ENCODE results near the gene C16orf87. TPM values are rescaled to one million over a fixed set of nuclear protein-coding genes. Genes with fewer than 3 reads are reported as not detected.

C16orf87 gene
- total RNA-seq, 2 donors from 2014 or later = 15.6 to 21.3 TPM

DNA sequence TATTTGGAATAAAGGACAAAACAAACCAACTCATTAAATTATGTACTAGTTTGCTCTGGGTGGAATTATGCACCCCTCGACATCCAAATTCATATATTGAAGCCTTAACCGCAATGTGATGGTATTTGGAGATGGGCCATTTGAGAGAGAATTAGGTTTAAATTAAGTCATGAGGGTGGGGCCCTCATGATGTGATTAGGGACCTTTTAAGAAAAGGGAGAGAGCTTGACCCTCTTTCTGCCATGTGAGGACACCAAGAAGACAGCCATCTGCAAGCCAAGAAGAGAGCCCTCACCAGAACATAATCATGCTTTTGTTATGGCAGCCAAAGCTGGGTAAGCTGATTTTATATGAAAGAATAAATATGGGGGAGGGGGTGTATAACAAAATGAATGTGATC is 2.0 kb downstream of the C16orf87 start:
- Mint-ChIP-seq H3K27me3 (no peaks in the 10 kb centered on the region), H3K9me3 (no peaks in the 10 kb centered on the region), H3K4me3 (peak overlapping the region; percentile 96), H3K27ac (peak overlapping the region; percentile 99), H3K4me1 (peaks cover 24% of the 10 kb centered on the region), H3K36me3 (ENCODE audit: low read depth) (peaks cover 45% of the 10 kb centered on the region)
- ATAC-seq (replicated peaks) = no peak

DNA sequence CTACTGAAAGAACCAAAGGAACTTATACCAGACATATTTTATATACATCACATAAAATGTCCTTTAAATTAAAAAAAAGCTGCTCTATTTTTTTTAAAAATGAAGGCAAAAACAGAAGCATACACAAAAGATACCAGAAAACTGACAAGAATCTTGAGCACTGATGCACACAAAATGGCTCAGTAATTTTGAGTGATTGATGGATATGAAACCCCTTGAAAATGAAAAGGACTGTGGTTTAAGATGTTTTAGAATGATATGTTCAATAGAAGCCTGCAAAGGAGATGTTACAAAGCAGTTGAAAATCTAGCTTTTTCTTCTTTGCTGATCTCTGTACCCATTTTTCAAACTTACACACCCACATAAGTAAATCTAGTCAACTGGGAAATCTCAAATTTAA is 2.7 kb downstream of the C16orf87 start:
- H3K27me3 Mint-ChIP-seq = no peaks in the 10 kb centered on the region
- peak overlapping the region; percentile 96 for H3K4me3 Mint-ChIP-seq
- peaks cover 24% of the 10 kb centered on the region for H3K4me1 Mint-ChIP-seq
- H3K9me3 Mint-ChIP-seq = no peaks in the 10 kb centered on the region
- no peak for ATAC-seq (replicated peaks)
- peak overlapping the region; percentile 99 for H3K27ac Mint-ChIP-seq
- H3K36me3 Mint-ChIP-seq (ENCODE audit: low read depth) = peaks cover 45% of the 10 kb centered on the region

DNA sequence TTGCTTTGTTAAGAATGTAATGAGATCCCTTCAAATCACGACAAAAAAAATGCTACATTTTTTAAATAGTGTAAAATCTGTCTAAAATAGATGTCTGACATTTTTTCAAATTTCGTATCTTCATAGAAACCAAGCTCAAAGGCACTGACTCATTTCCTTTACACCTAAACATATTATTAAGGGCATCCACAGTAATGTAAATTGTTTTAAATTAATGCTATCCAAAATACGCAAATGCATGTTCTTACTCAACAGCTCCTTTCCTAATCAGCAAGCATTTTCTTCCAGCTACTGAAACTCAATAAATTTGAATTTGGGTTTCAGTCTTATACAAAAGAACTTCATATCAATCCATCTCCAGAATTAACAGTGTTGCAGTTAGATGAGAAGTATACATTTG is 4.3 kb downstream of the C16orf87 start:
- peak overlapping the region; percentile 69 for H3K4me3 Mint-ChIP-seq
- H3K27me3 Mint-ChIP-seq = no peaks in the 10 kb centered on the region
- no peaks in the 10 kb centered on the region for H3K9me3 Mint-ChIP-seq

DNA sequence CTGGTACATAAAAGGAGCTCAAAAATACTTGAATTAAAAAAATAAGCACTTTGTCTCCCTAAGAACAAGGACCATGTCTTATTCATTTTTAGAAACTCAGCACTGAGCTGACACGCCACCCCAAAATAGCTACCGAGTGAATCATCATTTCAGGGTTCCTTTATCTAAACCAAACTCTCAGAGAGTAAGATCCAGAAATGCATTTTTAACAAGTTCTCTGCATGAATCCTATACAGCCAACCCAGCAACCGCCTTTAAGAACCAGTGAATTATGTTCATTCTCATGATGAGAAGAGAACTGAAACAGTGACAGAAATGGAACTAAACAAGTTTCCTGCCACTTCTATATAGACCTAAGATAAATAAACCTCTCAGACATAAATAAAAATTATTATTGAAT is 8.7 kb downstream of the C16orf87 start:
- peak; percentile 95 for ATAC-seq (replicated peaks)
- H3K4me1 Mint-ChIP-seq = peaks cover 10% of the 10 kb centered on the region
- no peaks in the 10 kb centered on the region for H3K9me3 Mint-ChIP-seq
- H3K4me3 Mint-ChIP-seq = no peak overlapping the region
- peaks cover 30% of the 10 kb centered on the region for H3K36me3 Mint-ChIP-seq (ENCODE audit: low read depth)
- H3K27me3 Mint-ChIP-seq = no peaks in the 10 kb centered on the region
- no peak overlapping the region for H3K27ac Mint-ChIP-seq

More for the DNA sequence above, 4.3 kb downstream of the C16orf87 start:
- peak overlapping the region; percentile 39 for H3K27ac Mint-ChIP-seq
- peaks cover 45% of the 10 kb centered on the region for H3K36me3 Mint-ChIP-seq (ENCODE audit: low read depth)
- H3K4me1 Mint-ChIP-seq = peaks cover 24% of the 10 kb centered on the region
- no peak for ATAC-seq (replicated peaks)

DNA sequence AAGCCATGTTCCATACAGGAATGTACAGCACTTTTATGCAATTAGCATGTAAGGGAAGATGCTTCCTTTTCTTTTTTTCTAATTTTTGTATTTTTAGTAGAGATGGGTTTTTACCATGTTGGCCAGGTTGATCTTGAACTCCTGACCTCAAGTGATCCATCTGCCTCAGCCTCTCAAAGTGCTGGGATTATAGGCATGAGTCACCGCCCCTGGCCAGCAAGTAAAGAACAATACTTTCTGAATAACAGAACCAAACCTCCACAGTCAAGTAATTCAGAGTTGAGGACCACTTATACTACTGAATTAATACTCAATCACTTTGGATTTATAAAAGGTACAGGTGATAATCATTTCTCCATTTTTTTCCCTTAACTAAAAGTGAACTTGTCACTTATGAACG is 13.0 kb downstream of the C16orf87 start:
- Mint-ChIP-seq H3K27me3 (no peaks in the 10 kb centered on the region), H3K4me3 (no peak overlapping the region), H3K36me3 (ENCODE audit: low read depth) (peaks cover 46% of the 10 kb centered on the region), H3K9me3 (peaks cover 10% of the 10 kb centered on the region), H3K4me1 (peaks cover 37% of the 10 kb centered on the region), H3K27ac (no peak overlapping the region)
- ATAC-seq (replicated peaks) = no peak

DNA sequence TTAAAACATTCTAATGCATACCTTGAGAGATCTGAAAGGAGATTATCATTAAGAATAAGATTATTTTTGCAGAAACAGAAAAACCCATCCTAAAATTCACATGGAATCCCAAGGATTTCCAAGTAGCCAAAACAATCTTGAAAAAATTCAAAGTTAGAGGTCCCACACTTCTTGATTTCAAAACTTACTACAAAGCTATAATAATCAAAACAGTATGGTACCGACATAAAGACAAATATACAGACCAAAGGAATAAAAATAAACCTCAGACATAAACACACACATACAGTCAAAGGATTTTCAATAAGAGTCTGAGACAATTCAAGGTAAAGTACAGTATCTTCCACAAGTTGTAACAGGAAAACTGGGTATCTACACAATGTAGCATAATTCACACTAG is 16.2 kb downstream of the C16orf87 start:
- H3K4me3 Mint-ChIP-seq = peak overlapping the region; percentile 8
- H3K4me1 Mint-ChIP-seq = peaks cover 43% of the 10 kb centered on the region
- peaks cover 48% of the 10 kb centered on the region for H3K36me3 Mint-ChIP-seq (ENCODE audit: low read depth)
- no peaks in the 10 kb centered on the region for H3K27me3 Mint-ChIP-seq
- ATAC-seq (replicated peaks) = no peak
- H3K9me3 Mint-ChIP-seq = peaks cover 10% of the 10 kb centered on the region
- no peak overlapping the region for H3K27ac Mint-ChIP-seq

DNA sequence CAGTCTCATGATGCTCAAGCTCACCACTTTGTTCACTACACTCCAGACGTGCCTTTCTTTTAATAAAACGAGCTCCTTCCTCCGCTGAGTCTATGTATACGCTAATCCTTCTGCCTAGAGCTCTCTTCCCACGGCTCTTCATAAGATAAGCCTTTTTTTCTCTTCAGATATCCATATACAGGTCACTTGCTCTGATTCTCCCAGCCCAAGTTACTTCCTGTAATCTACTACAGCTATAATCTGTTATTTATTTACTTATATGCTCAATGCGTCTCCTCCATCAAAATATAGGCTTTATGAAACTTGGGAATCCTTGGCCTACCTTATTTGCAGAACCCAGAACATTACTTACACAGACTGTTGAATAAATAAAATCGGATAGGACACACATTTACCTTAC is 17.4 kb downstream of the C16orf87 start:
- peaks cover 43% of the 10 kb centered on the region for H3K4me1 Mint-ChIP-seq
- H3K36me3 Mint-ChIP-seq (ENCODE audit: low read depth) = peaks cover 41% of the 10 kb centered on the region
- H3K4me3 Mint-ChIP-seq = peak overlapping the region; percentile 56
- H3K27me3 Mint-ChIP-seq = no peaks in the 10 kb centered on the region
- no peak for ATAC-seq (replicated peaks)
- H3K27ac Mint-ChIP-seq = peak overlapping the region; percentile 87
- peaks cover 10% of the 10 kb centered on the region for H3K9me3 Mint-ChIP-seq

DNA sequence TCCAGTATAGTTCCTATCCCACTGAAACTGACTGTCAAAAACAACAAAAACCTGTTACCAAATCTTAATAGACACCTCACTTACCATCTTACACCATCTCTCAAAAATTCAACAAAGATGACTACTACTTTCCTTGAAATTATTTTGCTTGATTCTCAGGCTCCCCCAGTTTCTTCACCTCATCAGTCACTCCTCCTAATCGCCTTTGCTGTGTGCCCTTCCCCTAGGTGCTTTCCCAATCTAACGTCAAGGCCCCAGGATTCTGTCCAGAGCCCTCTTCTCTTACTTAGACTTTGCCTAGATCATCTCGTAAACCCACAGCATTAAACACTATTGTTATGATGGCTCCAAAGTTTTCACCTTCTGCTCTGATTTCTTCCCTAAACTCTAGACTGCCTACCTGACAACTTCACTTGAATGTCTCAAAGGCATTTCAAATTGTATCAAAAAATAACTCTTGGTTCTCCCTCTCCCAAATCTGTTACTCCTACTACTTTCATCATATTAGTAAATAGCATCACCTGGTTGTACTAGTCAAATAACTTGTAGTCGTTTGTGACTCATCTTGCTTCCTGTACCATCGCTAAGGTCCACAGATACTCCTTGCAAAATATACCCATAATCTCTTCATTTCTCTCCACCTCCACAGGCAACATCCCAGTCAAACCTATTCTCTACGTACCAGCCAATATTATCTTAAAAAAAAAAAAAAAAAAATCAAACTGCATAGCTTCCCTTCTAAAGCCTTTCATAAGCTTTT is 18.0 kb downstream of the C16orf87 start:
- Mint-ChIP-seq H3K36me3 (ENCODE audit: low read depth) (peaks cover 48% of the 10 kb centered on the region), H3K27ac (peak overlapping the region; percentile 87), H3K27me3 (no peaks in the 10 kb centered on the region), H3K4me3 (peak overlapping the region; percentile 56), H3K9me3 (peaks cover 10% of the 10 kb centered on the region), H3K4me1 (peaks cover 44% of the 10 kb centered on the region)
- peak; percentile 84 for ATAC-seq (replicated peaks)

DNA sequence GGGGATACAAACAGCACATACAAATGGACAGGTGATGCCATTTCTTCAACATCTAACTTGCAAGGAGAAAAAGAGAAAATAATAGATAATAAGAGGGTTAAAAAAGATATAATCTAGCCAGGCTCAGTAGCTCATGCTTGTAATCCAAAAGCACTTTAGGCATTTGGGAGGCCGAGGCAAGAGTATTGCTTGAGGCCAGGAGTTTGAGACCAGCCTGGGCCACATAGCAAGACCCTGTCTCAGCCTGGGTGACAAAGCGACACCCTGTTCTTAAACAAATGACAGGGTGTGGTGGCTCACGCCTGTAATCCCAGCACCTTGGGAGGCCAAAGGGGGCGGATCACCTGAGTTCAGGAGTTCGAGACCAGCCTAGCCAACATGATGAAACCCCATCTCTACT is 19.3 kb downstream of the C16orf87 start:
- Mint-ChIP-seq H3K9me3 (peaks cover 10% of the 10 kb centered on the region), H3K36me3 (ENCODE audit: low read depth) (peaks cover 54% of the 10 kb centered on the region), H3K4me3 (no peak overlapping the region), H3K4me1 (peaks cover 42% of the 10 kb centered on the region), H3K27ac (no peak overlapping the region), H3K27me3 (no peaks in the 10 kb centered on the region)
- ATAC-seq (replicated peaks) = no peak

DNA sequence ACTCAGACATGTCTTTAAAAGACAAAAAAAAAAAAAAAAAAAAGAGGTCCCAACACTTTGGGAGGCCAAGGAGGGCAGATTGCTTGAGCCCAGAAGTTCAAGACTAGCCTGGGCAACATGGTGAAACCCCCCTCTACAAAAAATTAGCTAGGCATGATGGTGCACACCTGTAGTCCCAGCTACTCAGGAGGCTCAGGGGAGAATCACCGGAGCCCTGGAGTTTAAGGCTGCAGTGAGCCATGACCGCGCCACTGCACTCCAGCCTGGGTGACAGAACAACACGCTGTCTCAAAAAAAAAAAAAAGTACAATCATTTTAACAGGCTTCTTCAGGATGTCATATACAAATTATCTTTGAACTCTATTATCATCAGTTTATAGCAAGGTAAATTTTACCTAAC is 22.0 kb downstream of the C16orf87 start:
- peaks cover 23% of the 10 kb centered on the region for H3K4me1 Mint-ChIP-seq
- no peak overlapping the region for H3K27ac Mint-ChIP-seq
- H3K9me3 Mint-ChIP-seq = peaks cover 6% of the 10 kb centered on the region
- no peaks in the 10 kb centered on the region for H3K27me3 Mint-ChIP-seq
- H3K36me3 Mint-ChIP-seq (ENCODE audit: low read depth) = peaks cover 55% of the 10 kb centered on the region
- ATAC-seq (replicated peaks) = no peak
- H3K4me3 Mint-ChIP-seq = no peak overlapping the region

DNA sequence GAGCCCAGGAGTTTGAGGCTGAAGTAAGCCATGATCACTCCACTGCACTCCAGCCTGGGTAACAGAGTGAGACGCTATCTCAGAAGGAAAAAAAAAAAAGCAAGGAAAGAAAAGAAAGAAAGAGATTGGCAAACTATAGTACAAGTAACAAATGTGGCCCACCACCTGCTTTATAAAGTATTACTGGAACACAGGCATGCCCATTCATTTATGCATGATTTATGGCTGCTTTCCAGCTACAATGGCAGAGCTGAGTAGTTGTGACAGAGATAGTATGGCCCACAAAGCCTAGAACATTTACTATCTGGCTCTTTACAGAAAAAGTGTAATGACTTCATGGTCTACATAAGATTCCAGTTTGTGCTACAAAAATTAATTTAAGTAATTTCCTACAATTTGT is 23.6 kb downstream of the C16orf87 start:
- ATAC-seq (replicated peaks) = no peak
- Mint-ChIP-seq H3K4me1 (peaks cover 11% of the 10 kb centered on the region), H3K27me3 (no peaks in the 10 kb centered on the region), H3K27ac (no peak overlapping the region), H3K36me3 (ENCODE audit: low read depth) (peaks cover 59% of the 10 kb centered on the region), H3K4me3 (no peak overlapping the region), H3K9me3 (no peaks in the 10 kb centered on the region)

DNA sequence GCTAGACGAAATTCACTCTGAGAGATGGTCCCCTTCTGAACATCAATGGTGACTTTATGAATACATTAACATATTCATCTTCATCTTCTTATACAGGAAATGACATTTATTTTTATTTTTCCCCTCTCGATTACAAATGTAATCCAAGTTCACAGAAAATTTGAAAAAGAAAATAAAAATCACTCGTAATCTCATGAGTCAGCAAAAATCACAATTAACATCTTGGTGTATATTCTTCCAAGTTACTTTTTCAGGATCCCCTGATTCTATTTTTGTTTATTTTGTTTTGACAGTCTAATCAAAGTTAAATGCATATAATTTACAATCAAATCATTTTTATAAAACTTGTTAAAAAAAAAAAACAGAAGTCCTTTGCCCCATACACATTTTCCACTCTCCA is 27.6 kb downstream of the C16orf87 start:
- Mint-ChIP-seq H3K9me3 (no peaks in the 10 kb centered on the region), H3K27me3 (no peaks in the 10 kb centered on the region), H3K4me1 (peaks cover 11% of the 10 kb centered on the region), H3K36me3 (ENCODE audit: low read depth) (peaks cover 70% of the 10 kb centered on the region), H3K4me3 (no peak overlapping the region), H3K27ac (no peak overlapping the region)
- no peak for ATAC-seq (replicated peaks)

DNA sequence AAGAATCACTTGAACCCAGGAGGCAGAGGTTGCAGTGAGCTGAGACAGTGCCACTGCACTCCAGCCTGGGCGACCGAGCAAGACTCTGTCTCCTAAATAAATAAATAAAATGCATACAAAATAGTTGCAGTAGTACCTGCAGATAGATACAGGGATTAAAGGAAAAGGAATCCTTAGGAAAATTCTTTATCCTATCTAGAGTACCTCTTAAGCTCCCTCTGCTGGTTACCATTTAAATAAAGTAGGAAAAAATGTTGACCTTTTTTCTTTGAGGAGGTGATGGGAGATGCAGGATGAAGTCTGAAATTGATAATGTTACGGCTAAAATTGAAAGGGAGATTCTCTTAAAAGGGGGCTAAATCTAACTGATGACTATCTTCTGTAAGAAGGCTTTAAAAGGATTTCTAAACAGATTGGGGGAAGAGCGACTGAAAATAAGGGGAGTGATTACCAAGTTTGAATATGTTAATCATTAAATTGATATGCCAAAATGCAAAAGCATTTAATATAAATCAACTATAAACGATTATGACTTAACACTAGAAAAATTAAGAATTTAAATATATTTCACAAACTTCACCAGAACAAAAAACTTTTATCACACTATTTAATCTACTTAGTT is 29.4 kb downstream of the C16orf87 start:
- H3K27ac Mint-ChIP-seq = no peak overlapping the region
- no peak overlapping the region for H3K4me3 Mint-ChIP-seq
- no peaks in the 10 kb centered on the region for H3K27me3 Mint-ChIP-seq

DNA sequence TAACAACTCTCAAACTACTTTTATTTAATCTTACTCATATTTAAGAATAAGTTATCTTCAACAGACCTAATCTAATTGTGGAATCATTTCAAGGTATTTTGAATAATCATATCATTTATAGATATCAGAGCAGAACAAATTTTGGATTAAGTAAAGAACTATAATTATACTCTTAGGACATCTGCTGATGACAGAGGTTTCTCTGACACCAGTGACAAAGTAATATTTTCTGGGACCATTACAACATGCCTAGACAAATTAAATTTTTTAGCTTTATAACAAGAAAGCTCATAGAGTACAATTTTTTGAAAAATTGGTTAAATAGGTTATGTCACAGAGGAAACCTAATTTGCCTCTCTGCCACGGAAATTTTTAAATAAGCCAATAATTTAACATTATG is 30.5 kb downstream of the C16orf87 start:
- no peak overlapping the region for H3K27ac Mint-ChIP-seq
- H3K4me3 Mint-ChIP-seq = no peak overlapping the region
- no peak for ATAC-seq (replicated peaks)
- H3K27me3 Mint-ChIP-seq = no peaks in the 10 kb centered on the region
- peaks cover 7% of the 10 kb centered on the region for H3K4me1 Mint-ChIP-seq
- H3K9me3 Mint-ChIP-seq = peaks cover 5% of the 10 kb centered on the region
- peaks cover 63% of the 10 kb centered on the region for H3K36me3 Mint-ChIP-seq (ENCODE audit: low read depth)

More for the DNA sequence above, 29.4 kb downstream of the C16orf87 start:
- ATAC-seq (replicated peaks) = no peak
- Mint-ChIP-seq H3K9me3 (peaks cover 4% of the 10 kb centered on the region), H3K36me3 (ENCODE audit: low read depth) (peaks cover 61% of the 10 kb centered on the region), H3K4me1 (peaks cover 7% of the 10 kb centered on the region)

DNA sequence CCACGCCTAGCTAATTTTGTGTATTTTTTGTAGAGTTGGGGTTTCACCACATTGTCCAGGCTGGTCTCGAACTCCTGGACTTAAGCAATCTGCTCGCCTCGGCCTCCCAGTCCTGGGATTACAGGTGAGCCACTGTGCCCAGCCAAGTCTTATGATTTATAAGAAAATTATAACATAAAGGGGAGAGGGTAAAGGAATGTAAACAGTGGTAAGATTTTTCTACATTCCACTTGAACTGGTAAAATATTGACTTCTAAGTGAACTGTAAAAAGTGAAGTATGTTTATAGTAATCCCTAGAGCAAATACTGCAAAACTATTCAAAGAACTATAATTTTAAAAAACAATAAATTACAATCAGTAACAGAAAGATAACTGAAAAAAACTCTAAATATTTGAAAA is 33.5 kb downstream of the C16orf87 start:
- H3K36me3 Mint-ChIP-seq (ENCODE audit: low read depth) = peaks cover 36% of the 10 kb centered on the region

More for the DNA sequence above, 33.5 kb downstream of the C16orf87 start:
- H3K4me1 Mint-ChIP-seq = no peaks in the 10 kb centered on the region
- no peak overlapping the region for H3K4me3 Mint-ChIP-seq
- no peak for ATAC-seq (replicated peaks)
- H3K9me3 Mint-ChIP-seq = peaks cover 7% of the 10 kb centered on the region
- H3K27ac Mint-ChIP-seq = no peak overlapping the region
- no peaks in the 10 kb centered on the region for H3K27me3 Mint-ChIP-seq

Data from activated T-helper 17 cell treated with anti-CD3 and anti-CD28 coated beads, Interleukin-2, amount 50 U/mL, for 72 hours (primary cell).